Neural cell (in vitro differentiated cells): ENCODE data around the gene SDSL.

Experiments
- RAD21 ChIP-seq: fragments of 450-650 bp; conservative IDR thresholded peaks from 2 replicates; pipeline ENCODE4 v1.6.1; 2014; ENCODE audit warnings: antibody characterized with exemption, mild to moderate bottlenecking, moderate library complexity
- TF ChIP-seq, protein P1 (sequence below): fragments of 450-650 bp; IDR thresholded peaks from 2 replicates; pipeline ENCODE4 v1.5.1; 2014; ENCODE audit warnings: antibody characterized with exemption, mild to moderate bottlenecking, moderate library complexity; ENCODE audit not compliant: poor library complexity, severe bottlenecking

DNA sequence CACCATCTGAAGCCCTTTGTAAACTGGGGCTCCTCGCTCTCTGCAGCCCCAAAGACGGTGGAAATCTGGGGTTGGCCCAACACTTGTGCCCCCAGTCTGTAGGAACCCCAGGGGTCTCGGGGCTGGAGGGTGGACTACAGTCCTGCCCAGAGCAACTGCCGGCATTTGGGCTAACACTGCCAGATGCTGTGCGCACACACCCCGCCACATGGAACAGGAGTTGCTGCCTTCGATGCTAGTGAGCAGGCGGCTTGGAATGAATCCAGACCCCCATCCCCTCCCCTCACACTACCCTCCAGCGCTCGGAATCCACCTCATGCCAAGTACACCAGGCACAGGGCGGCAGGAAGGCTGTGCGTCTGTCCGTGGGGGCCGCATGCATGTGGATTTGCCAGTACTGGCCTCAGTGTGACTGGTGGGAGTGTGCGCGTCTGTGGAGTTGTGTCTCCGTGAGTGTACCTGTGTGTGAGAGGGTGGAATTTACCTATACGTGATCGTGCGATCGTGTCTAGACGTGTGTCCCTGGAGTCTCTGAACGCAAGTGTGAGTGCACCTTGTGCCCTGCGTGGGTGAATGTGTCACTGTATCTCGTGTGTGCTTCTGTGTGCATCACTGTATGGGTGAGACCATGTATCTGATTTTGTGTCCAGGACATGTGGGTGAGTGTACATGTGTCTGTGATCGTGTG lies 44.4 kb downstream of the SDSL start:
- TF ChIP-seq, protein P1, sequence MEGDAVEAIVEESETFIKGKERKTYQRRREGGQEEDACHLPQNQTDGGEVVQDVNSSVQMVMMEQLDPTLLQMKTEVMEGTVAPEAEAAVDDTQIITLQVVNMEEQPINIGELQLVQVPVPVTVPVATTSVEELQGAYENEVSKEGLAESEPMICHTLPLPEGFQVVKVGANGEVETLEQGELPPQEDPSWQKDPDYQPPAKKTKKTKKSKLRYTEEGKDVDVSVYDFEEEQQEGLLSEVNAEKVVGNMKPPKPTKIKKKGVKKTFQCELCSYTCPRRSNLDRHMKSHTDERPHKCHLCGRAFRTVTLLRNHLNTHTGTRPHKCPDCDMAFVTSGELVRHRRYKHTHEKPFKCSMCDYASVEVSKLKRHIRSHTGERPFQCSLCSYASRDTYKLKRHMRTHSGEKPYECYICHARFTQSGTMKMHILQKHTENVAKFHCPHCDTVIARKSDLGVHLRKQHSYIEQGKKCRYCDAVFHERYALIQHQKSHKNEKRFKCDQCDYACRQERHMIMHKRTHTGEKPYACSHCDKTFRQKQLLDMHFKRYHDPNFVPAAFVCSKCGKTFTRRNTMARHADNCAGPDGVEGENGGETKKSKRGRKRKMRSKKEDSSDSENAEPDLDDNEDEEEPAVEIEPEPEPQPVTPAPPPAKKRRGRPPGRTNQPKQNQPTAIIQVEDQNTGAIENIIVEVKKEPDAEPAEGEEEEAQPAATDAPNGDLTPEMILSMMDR = no peak
- no peak for TF ChIP-seq RAD21
